Measurements from ENCODE around the gene OR8B4. TPM values are rescaled to one million over a fixed set of nuclear protein-coding genes. Genes with fewer than 3 reads are reported as not detected.
"Not testable (repeated sequence)": the region's sequence is repeated elsewhere in the genome, so short reads cannot be mapped to it uniquely, and the experiment has no call there.

Gene OR8B4
- total RNA-seq, 4 donors from 2014 or later, result not detected

DNA sequence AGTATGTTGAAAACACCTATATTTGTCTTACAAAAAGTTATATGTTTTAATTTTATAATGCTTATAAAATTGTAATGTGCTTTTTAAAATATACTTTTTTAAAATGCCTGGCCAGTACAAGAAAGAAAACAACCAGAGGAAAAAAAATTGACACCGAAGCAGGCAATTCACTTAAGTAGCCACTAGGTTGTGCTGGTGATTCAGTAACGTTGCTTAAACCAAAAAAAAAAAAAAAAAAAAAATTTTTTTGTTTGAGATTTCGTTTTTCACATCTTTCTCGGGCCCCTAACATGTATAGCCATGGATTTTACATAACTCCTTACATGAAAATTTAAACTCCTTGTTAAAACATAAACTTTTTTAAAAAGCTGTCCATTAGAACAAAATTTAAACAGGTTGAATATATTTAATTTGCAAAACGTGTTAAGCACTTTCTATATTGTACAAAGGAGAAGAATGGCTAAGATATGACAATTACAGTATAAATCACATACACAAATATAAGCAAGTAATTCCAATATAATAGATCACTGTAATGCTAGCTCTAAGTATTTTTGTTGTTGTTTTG lies 9.2 kb downstream of the OR8B4 start:
- H3K36me3 ChIP-seq, result no peaks in the 10 kb centered on the region
- WGBS, 2 donors (ENCODE audit: low coverage in 1 of 2), result 9 to 14% methylated on average over 5 of the region's 5 CpGs
- no peaks in the 10 kb centered on the region for H3K4me1 ChIP-seq
- no peak overlapping the region for H3K4me3 ChIP-seq
- intact Hi-C loops (cut with DNase I; ENCODE audit: low total_unique reads), result no loop called here
- DNase-seq, result no peak
- H3K9me3 ChIP-seq, result no peaks in the 10 kb centered on the region
- peaks cover 17% of the 10 kb centered on the region for H3K27me3 ChIP-seq
- TF ChIP-seq POLR2A (IDR thresholded peaks at IDR 0.05), result no peak
- TF ChIP-seq, protein P1, sequence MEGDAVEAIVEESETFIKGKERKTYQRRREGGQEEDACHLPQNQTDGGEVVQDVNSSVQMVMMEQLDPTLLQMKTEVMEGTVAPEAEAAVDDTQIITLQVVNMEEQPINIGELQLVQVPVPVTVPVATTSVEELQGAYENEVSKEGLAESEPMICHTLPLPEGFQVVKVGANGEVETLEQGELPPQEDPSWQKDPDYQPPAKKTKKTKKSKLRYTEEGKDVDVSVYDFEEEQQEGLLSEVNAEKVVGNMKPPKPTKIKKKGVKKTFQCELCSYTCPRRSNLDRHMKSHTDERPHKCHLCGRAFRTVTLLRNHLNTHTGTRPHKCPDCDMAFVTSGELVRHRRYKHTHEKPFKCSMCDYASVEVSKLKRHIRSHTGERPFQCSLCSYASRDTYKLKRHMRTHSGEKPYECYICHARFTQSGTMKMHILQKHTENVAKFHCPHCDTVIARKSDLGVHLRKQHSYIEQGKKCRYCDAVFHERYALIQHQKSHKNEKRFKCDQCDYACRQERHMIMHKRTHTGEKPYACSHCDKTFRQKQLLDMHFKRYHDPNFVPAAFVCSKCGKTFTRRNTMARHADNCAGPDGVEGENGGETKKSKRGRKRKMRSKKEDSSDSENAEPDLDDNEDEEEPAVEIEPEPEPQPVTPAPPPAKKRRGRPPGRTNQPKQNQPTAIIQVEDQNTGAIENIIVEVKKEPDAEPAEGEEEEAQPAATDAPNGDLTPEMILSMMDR (IDR thresholded peaks at IDR 0.05), result peak; percentile 34 to 77 (median 56)
- no peak overlapping the region for H3K27ac ChIP-seq
- in situ Hi-C loops (cut with MboI; ENCODE audit: low pct_ligation_motif_present in 1 of 4, low pct_unique_long_range_greater_than_20kb in 1 of 4, low sequenced_read_pairs in 3 of 4), result loop anchor here (5.0 to 25.0 kb wide), 5 partner anchors 159 to 447 kb away; partner anchors contain the start of gene ROBO3 (in 1 of the 4)

GRCh38 chr11:124409906-124410305 lies 14.8 kb downstream of the OR8B4 start:
- intact Hi-C loops (cut with DNase I; ENCODE audit: low total_unique reads) (no loop called here), in situ Hi-C loops (cut with MboI; ENCODE audit: low pct_ligation_motif_present in 1 of 4, low pct_unique_long_range_greater_than_20kb in 1 of 4, low sequenced_read_pairs in 3 of 4) (loop anchor here in 3 of 4 donors (10.0 to 25.0 kb wide), 4 partner anchors 165 to 452 kb away; partner anchors contain the start of gene ROBO3 (in 1 of the 3))
- TF ChIP-seq POLR2A (IDR thresholded peaks at IDR 0.05) (no peak), EP300 (IDR thresholded peaks at IDR 0.05; ENCODE audit: low read depth) (no peak), POLR2AphosphoS5 (IDR thresholded peaks at IDR 0.05) (no peak)
- TF ChIP-seq, protein P1 (IDR thresholded peaks at IDR 0.05), result no peak
- no peaks in the 10 kb centered on the region for H3K9me3 ChIP-seq
- H3K36me3 ChIP-seq, result no peaks in the 10 kb centered on the region
- no peak overlapping the region for H3K4me3 ChIP-seq
- WGBS, 2 donors (ENCODE audit: low coverage in 1 of 2), result 73 to 86% methylated on average over 2 to 7 of the region's 7 CpGs
- H3K4me1 ChIP-seq, result no peaks in the 10 kb centered on the region
- no peak overlapping the region for H3K27ac ChIP-seq
- DNase-seq, result no peak
- peaks cover 18% of the 10 kb centered on the region for H3K27me3 ChIP-seq

DNA sequence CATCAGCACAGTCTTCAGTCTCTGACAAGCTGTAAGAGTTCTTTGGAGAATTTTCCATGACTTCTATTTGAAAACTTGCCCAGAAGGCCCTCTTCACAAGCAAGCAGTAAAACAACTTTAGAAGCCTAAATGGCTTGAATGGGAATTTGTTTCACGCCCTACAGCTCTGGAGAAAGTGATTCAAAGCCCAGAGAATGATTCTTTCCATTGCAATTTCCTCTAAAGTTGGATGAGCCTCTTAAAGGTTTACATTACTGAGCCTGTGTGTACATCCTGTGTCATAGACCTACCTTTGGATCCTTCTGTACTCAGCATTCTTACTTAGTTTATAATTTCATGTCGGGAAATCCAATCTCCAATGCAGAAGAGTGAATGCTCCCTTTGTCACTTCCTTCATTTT lies 19.1 kb downstream of the OR8B4 start:
- Histone ChIP-seq H3K9me3 (no peaks in the 10 kb centered on the region), H3K36me3 (no peaks in the 10 kb centered on the region), H3K4me1 (no peaks in the 10 kb centered on the region), H3K27ac (no peak overlapping the region), H3K27me3 (peaks cover 10% of the 10 kb centered on the region), H3K4me3 (no peak overlapping the region)
- DNase-seq, result no peak
- in situ Hi-C loops (cut with MboI; ENCODE audit: low pct_ligation_motif_present in 1 of 4, low pct_unique_long_range_greater_than_20kb in 1 of 4, low sequenced_read_pairs in 3 of 4) (loop anchor here in 2 of 4 donors (25.0 kb wide), 2 partner anchors 432 to 457 kb away; partner anchors contain the start of gene ROBO3 (in 1 of the 2)), intact Hi-C loops (cut with DNase I; ENCODE audit: low total_unique reads) (no loop called here)
- WGBS, 2 donors (ENCODE audit: low coverage in 1 of 2), result 33 to 45% methylated on average over 2 of the region's 2 CpGs
- TF ChIP-seq EP300 (IDR thresholded peaks at IDR 0.05; ENCODE audit: low read depth) (no peak), POLR2A (IDR thresholded peaks at IDR 0.05) (no peak), POLR2AphosphoS5 (IDR thresholded peaks at IDR 0.05) (no peak)
- TF ChIP-seq, protein P1 (IDR thresholded peaks at IDR 0.05), result no peak

DNA sequence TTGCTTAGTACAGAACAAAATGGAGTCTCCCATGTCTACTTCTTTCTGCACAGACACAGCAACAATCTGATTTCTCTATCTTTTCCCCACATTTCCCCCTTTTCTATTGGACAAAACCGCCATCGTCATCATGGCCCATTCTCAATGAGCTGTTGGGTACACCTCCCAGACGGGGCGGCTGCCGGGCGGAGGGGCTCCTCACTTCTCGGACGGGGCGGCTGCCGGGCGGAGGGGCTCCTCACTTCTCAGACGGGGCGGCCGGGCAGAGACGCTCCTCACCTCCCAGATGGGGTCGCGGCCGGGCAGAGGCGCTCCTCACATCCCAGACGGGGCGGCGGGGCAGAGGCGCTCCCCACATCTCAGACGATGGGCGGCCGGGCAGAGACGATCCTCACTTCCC lies 21.5 kb downstream of the OR8B4 start:
- H3K4me1 ChIP-seq; H3K36me3 ChIP-seq; H3K27me3 ChIP-seq; DNase-seq; H3K27ac ChIP-seq; intact Hi-C loops (cut with DNase I; ENCODE audit: low total_unique reads); H3K9me3 ChIP-seq; H3K4me3 ChIP-seq: not testable (repeated sequence)
- in situ Hi-C loops (cut with MboI; ENCODE audit: low pct_ligation_motif_present in 1 of 4, low pct_unique_long_range_greater_than_20kb in 1 of 4, low sequenced_read_pairs in 3 of 4), result loop anchor here in 2 of 4 donors (25.0 kb wide), 2 partner anchors 434 to 459 kb away; partner anchors contain the start of gene ROBO3 (in 1 of the 2)
- 91% methylated on average over 15 of the region's 27 CpGs; no CpG with 5 or more reads in 1 of the 2 donors for WGBS, 2 donors (ENCODE audit: low coverage in 1 of 2)

All from transverse colon (tissue), 4 donors.